Stimulated activated CD8-positive, alpha-beta memory T cell treated with anti-CD3 and anti-CD28 coated beads, Interleukin-4, amount 100 ng/mL, for 48 hours (primary cell): Measurements from ENCODE around the gene COQ10A.
"Not testable (repeated sequence)": the region's sequence is repeated elsewhere in the genome, so short reads cannot be mapped to it uniquely, and the experiment has no call there.

Experiments used
- DNase-seq: peaks from one replicate; pipeline ENCODE4 v3.0.0-alpha.2; 2020

Gene COQ10A

GRCh38 chr12:56244494-56244893 is 22.2 kb upstream of the COQ10A start:
- DNase-seq, result no peak

- no peak for DNase-seq
Measured at GRCh38 chr12:56247923-56248322, 18.8 kb upstream of the COQ10A start.

- DNase-seq, result no peak
Measured at GRCh38 chr12:56248711-56249110, 18.0 kb upstream of the COQ10A start.

- no peak for DNase-seq
Measured at GRCh38 chr12:56252649-56253048, 14.1 kb upstream of the COQ10A start.

GRCh38 chr12:56253091-56253490 is 13.7 kb upstream of the COQ10A start:
- no peak for DNase-seq

GRCh38 chr12:56255671-56256070 is 11.1 kb upstream of the COQ10A start:
- no peak for DNase-seq

GRCh38 chr12:56256326-56256960 is 10.3 kb upstream of the COQ10A start:
- no peak for DNase-seq

- no peak for DNase-seq
Measured at GRCh38 chr12:56257071-56257470, 9.7 kb upstream of the COQ10A start.

GRCh38 chr12:56257491-56258067 is 9.2 kb upstream of the COQ10A start:
- DNase-seq, result peak; percentile 30

GRCh38 chr12:56258068-56258819 is 8.5 kb upstream of the COQ10A start, which contains the start of gene ANKRD52:
ANKRD52 (minus strand) TSS chr12:56258384; CDS start chr12:56258269, 115 bp downstream.
- DNase-seq, result peak; percentile 83

GRCh38 chr12:56258820-56259183 is 7.9 kb upstream of the COQ10A start:
- DNase-seq, result no peak

GRCh38 chr12:56260380-56260779 is 6.4 kb upstream of the COQ10A start:
- DNase-seq, result no peak

- no peak for DNase-seq
Measured at GRCh38 chr12:56260921-56261320, 5.8 kb upstream of the COQ10A start.

GRCh38 chr12:56261503-56262232 is 5.1 kb upstream of the COQ10A start:
- DNase-seq, result no peak

- peak; percentile 40 for DNase-seq
Measured at GRCh38 chr12:56262955-56263354, 3.8 kb upstream of the COQ10A start.

- DNase-seq, result not testable (repeated sequence)
Measured at GRCh38 chr12:56266068-56266692, 562 bp upstream of the COQ10A start.

- DNase-seq, result no peak
Measured at GRCh38 chr12:56267443-56268071, 815 bp downstream of the COQ10A start.

- DNase-seq, result no peak
Measured at GRCh38 chr12:56271031-56271430, 4.3 kb downstream of the COQ10A start.

GRCh38 chr12:56272468-56272867 is 5.7 kb downstream of the COQ10A start:
- DNase-seq, result not testable (repeated sequence)

GRCh38 chr12:56274299-56274698 is 7.6 kb downstream of the COQ10A start:
- DNase-seq, result no peak

- DNase-seq, result no peak
Measured at GRCh38 chr12:56278905-56279304, 12.2 kb downstream of the COQ10A start.

- no peak for DNase-seq
Measured at GRCh38 chr12:56280849-56281248, 14.1 kb downstream of the COQ10A start.

- no peak for DNase-seq
Measured at GRCh38 chr12:56282030-56282429, 15.3 kb downstream of the COQ10A start.
